GM23338 (cell line): Measurements from ENCODE around the gene GIMAP7. TPM values are rescaled to one million over a fixed set of nuclear protein-coding genes. Genes with fewer than 3 reads are reported as not detected.

Experiments used
- ATAC-seq: fragments of 200-7000 bp; cut with Tn5 transposase; 3 replicates; pipeline ENCODE4 v1.9.1; 2020
- DNase-seq: peaks from one replicate; pipeline ENCODE4 v3.0.0-alpha.2; 2015; ENCODE audit warnings: low spot score
- H2AFZ ChIP-seq: fragments of 200-600 bp; sonication (generic); 2 replicates; pipeline ENCODE4 v1.8.0; 2016; ENCODE audit warnings: antibody characterized with exemption, mild to moderate bottlenecking, moderate library complexity
- H3F3A ChIP-seq: fragments of 200-600 bp; sonication (generic); replicated peaks from 2 replicates; pipeline ENCODE4 v1.8.0; 2017; ENCODE audit warnings: antibody characterized with exemption, mixed run types, low read depth
- H3K27ac ChIP-seq: fragments of 200-600 bp; sonication (generic); 2 replicates; pipeline ENCODE4 v1.6.1; 2016; ENCODE audit warnings: low read depth
- H3K27me3 ChIP-seq: fragments of 200-600 bp; sonication (generic); 2 replicates; pipeline ENCODE4 v1.8.0; 2016; ENCODE audit warnings: mild to moderate bottlenecking, mixed run types, moderate library complexity; ENCODE audit not compliant: insufficient read depth
- H3K36me3 ChIP-seq: fragments of 200-600 bp; sonication (generic); 2 replicates; pipeline ENCODE4 v1.8.0; 2016; ENCODE audit warnings: mild to moderate bottlenecking; ENCODE audit not compliant: insufficient read depth
- H3K4me1 ChIP-seq: fragments of 200-600 bp; sonication (generic); 2 replicates; pipeline ENCODE4 v1.8.0; 2016; ENCODE audit warnings: mild to moderate bottlenecking, moderate library complexity; ENCODE audit not compliant: insufficient read depth
- H3K4me2 ChIP-seq: fragments of 200-600 bp; sonication (generic); 2 replicates; pipeline ENCODE4 v1.7.1; 2017; ENCODE audit warnings: mixed run types
- H3K4me3 ChIP-seq: fragments of 200-600 bp; sonication (generic); 2 replicates; pipeline ENCODE4 v1.6.1; 2016; ENCODE audit warnings: mixed run types
- H3K79me2 ChIP-seq: fragments of 200-600 bp; sonication (generic); replicated peaks from 2 replicates; pipeline ENCODE4 v1.8.0; 2017; ENCODE audit warnings: mild to moderate bottlenecking; ENCODE audit not compliant: insufficient read depth
- H3K9me2 ChIP-seq: fragments of 200-600 bp; sonication (generic); 2 replicates; pipeline ENCODE4 v1.8.0; 2017; ENCODE audit not compliant: insufficient read depth
- H4K20me1 ChIP-seq: fragments of 200-600 bp; sonication (generic); replicated peaks from 2 replicates; pipeline ENCODE4 v1.8.0; 2017; ENCODE audit warnings: mild to moderate bottlenecking; ENCODE audit not compliant: insufficient read depth
- H3K27ac Mint-ChIP-seq: 2 replicates; pipeline ENCODE4 v1.8.0; 2020; ENCODE audit warnings: inconsistent platforms, mild to moderate bottlenecking, moderate library complexity, mixed read lengths
- H3K27me3 Mint-ChIP-seq: 3 replicates; pipeline ENCODE4 v1.8.0; 2022; ENCODE audit warnings: low read depth, mild to moderate bottlenecking, moderate library complexity, mixed read lengths, inconsistent platforms; ENCODE audit not compliant: insufficient read depth, poor library complexity
- H3K36me3 Mint-ChIP-seq: 3 replicates; pipeline ENCODE4 v1.8.0; 2021; ENCODE audit warnings: low read depth, mild to moderate bottlenecking, inconsistent platforms, moderate library complexity, mixed read lengths
- H3K4me1 Mint-ChIP-seq: 3 replicates; pipeline ENCODE4 v1.8.0; 2020; ENCODE audit warnings: mild to moderate bottlenecking, inconsistent platforms, mixed read lengths
- H3K4me3 Mint-ChIP-seq: 3 replicates; pipeline ENCODE4 v1.8.0; 2021; ENCODE audit warnings: moderate library complexity, mild to moderate bottlenecking, inconsistent platforms, mixed read lengths
- H3K9me3 Mint-ChIP-seq: 3 replicates; pipeline ENCODE4 v1.8.0; 2020; ENCODE audit warnings: moderate library complexity, mild to moderate bottlenecking, inconsistent platforms, mixed read lengths
- CREB1 ChIP-seq: fragments of 250-450 bp; sonication (Bioruptor Pico); IDR thresholded peaks from 2 replicates; pipeline ENCODE4 v1.5.0; 2020; ENCODE audit warnings: low read depth, mild to moderate bottlenecking, moderate library complexity
- NANOG ChIP-seq: IDR thresholded peaks from 2 replicates; pipeline ENCODE4 v1.6.1; 2016; ENCODE audit warnings: antibody characterized with exemption, borderline replicate concordance
- POLR2AphosphoS5 ChIP-seq: IDR thresholded peaks from 2 replicates; pipeline ENCODE4 v1.6.1; 2016; ENCODE audit warnings: antibody characterized with exemption, low read depth
- ZNF114 ChIP-seq: fragments of 250-450 bp; sonication (Bioruptor Pico); IDR thresholded peaks from 2 replicates; pipeline ENCODE4 v1.5.0; 2020; ENCODE audit warnings: mild to moderate bottlenecking, moderate library complexity
- polyA plus RNA-seq: library from polyadenylated mRNA; unstranded; fragments of >200 nt; fragmentation: Nextera tagmentation; extraction: Ambion mirVana; gene quantifications from 2 replicates; pipeline ENCODE4 v1.2.1, GENCODE V29; 2016
- total RNA-seq: library from RNA; depleted of rRNA; stranded (reverse); fragments of >200 nt; shearing (Covaris generic); gene quantifications from 2 replicates; pipeline ENCODE4 v1.2.3, GENCODE V29; 2014
- TF ChIP-seq, protein P1 (sequence below): IDR thresholded peaks from one replicate; pipeline ENCODE4 v1.6.1; 2018; ENCODE audit warnings: antibody characterized with exemption; ENCODE audit not compliant: unreplicated experiment
- TF ChIP-seq, protein P2 (sequence below): fragments of 250-450 bp; sonication (Bioruptor Pico); IDR thresholded peaks from 2 replicates; pipeline ENCODE4 v1.5.0; 2020; ENCODE audit warnings: mild to moderate bottlenecking, moderate library complexity

GIMAP7 gene
- total and polyA plus RNA-seq, 2 experiments from 2014 or later = not detected

DNA sequence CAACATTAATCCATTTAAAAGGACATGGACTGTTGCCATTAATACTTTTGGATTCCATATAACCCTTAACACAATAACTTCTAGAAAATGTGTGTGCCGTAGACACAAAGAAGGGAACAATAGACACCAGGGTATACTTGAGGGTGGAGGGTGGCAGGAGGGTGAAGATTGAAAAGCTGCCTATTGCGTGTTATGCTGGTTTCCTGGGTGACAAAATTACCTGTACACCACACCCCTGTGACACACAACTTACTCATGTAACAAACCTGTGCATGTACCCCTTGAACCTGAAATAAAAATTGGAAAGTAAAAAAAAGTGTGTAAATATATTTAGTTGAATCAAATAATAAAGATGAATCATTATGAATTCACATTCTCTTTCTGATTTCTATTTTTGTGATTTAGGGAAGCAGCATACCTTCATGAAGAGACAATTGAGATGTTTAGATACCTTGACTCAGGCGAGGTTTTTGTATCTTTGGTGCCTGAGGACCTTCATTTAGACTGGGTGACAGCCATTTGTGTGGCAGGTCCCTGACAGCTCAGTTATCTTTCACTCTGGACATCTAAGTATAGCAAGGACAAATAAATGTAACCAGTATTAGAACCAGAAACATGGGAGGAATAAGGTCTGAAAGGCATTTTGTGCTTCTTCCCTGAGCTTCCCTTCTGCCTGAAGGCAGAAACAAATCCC, 35.5 kb upstream of the GIMAP7 start:
- H3K9me2 ChIP-seq = peaks cover 42% of the 10 kb centered on the region
- peaks cover 9% of the 10 kb centered on the region for H3K4me1 Mint-ChIP-seq
- H3K36me3 ChIP-seq = no peaks in the 10 kb centered on the region
- no peak overlapping the region for H3K4me3 Mint-ChIP-seq
- no peaks in the 10 kb centered on the region for H3K36me3 Mint-ChIP-seq
- peaks cover 7% of the 10 kb centered on the region for H3K27me3 Mint-ChIP-seq
- H3F3A ChIP-seq = no peaks in the 10 kb centered on the region
- H3K27me3 ChIP-seq = no peaks in the 10 kb centered on the region
- H3K4me1 ChIP-seq = no peaks in the 10 kb centered on the region
- TF ChIP-seq, protein P1, sequence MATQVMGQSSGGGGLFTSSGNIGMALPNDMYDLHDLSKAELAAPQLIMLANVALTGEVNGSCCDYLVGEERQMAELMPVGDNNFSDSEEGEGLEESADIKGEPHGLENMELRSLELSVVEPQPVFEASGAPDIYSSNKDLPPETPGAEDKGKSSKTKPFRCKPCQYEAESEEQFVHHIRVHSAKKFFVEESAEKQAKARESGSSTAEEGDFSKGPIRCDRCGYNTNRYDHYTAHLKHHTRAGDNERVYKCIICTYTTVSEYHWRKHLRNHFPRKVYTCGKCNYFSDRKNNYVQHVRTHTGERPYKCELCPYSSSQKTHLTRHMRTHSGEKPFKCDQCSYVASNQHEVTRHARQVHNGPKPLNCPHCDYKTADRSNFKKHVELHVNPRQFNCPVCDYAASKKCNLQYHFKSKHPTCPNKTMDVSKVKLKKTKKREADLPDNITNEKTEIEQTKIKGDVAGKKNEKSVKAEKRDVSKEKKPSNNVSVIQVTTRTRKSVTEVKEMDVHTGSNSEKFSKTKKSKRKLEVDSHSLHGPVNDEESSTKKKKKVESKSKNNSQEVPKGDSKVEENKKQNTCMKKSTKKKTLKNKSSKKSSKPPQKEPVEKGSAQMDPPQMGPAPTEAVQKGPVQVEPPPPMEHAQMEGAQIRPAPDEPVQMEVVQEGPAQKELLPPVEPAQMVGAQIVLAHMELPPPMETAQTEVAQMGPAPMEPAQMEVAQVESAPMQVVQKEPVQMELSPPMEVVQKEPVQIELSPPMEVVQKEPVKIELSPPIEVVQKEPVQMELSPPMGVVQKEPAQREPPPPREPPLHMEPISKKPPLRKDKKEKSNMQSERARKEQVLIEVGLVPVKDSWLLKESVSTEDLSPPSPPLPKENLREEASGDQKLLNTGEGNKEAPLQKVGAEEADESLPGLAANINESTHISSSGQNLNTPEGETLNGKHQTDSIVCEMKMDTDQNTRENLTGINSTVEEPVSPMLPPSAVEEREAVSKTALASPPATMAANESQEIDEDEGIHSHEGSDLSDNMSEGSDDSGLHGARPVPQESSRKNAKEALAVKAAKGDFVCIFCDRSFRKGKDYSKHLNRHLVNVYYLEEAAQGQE = no peak
- TF ChIP-seq ZNF114 (CRISPR knock-in tag) = no peak
- no peak for TF ChIP-seq CREB1 (CRISPR knock-in tag)
- DNase-seq = no peak
- no peak for ATAC-seq
- H3K27ac Mint-ChIP-seq = no peak overlapping the region
- H3K4me2 ChIP-seq = no peak overlapping the region
- H3K79me2 ChIP-seq = no peaks in the 10 kb centered on the region
- H3K4me3 ChIP-seq = no peak overlapping the region
- no peaks in the 10 kb centered on the region for H4K20me1 ChIP-seq
- no peak overlapping the region for H2AFZ ChIP-seq
- H3K27ac ChIP-seq = no peak overlapping the region
- H3K9me3 Mint-ChIP-seq = peaks cover 3% of the 10 kb centered on the region; the same call in 2 of the 3 replicates

DNA sequence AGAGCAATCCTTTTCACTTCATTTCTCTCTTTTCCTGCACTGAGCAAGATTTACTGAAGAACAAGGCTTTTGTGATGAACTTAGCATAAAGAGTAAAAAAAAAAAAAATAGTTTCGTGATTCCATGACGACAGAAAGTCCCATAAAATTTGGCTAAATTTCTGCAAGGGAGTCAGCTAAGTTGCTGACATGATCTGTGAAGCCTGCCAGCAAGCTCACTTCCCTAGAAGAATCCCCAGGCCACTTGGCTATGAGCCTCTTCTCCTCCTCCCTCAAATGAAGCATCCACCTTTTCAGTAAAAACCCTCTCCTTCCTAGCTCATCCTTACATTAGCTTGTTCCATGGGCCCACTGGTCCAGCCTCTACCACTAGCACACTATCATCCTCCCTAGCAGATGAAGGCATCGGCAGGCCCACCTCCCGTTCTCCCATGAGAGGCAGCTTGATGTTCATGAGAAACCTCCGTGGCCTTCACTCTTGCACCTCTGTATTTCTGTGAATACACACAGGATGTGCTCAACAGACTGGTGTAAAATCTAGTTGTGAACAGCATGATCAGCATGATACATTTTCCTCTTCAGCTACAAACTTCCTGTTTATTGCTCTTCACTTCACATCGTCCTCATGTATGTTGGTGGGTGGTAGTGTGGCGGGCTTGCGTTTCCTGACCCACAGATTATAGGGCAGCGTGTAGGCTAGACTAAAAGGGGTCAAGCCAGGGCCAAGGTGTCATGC, 33.3 kb upstream of the GIMAP7 start:
- Mint-ChIP-seq H3K9me3 (peaks cover 3% of the 10 kb centered on the region; the same call in 2 of the 3 replicates), H3K36me3 (no peaks in the 10 kb centered on the region), H3K4me1 (peaks cover 10% of the 10 kb centered on the region), H3K4me3 (no peak overlapping the region), H3K27me3 (peaks cover 2% of the 10 kb centered on the region), H3K27ac (no peak overlapping the region)
- Histone ChIP-seq H3K27ac (no peak overlapping the region), H3K79me2 (no peaks in the 10 kb centered on the region), H3K9me2 (peaks cover 27% of the 10 kb centered on the region), H3K36me3 (no peaks in the 10 kb centered on the region), H3F3A (no peaks in the 10 kb centered on the region), H3K4me1 (no peaks in the 10 kb centered on the region), H3K4me2 (no peak overlapping the region), H4K20me1 (no peaks in the 10 kb centered on the region), H2AFZ (no peak overlapping the region), H3K27me3 (no peaks in the 10 kb centered on the region), H3K4me3 (no peak overlapping the region)
- DNase-seq (no peak), ATAC-seq (no peak)
- TF ChIP-seq NANOG (no peak), ZNF114 (CRISPR knock-in tag) (no peak), POLR2AphosphoS5 (no peak)
- TF ChIP-seq, protein P1 = no peak
- TF ChIP-seq, protein P2, sequence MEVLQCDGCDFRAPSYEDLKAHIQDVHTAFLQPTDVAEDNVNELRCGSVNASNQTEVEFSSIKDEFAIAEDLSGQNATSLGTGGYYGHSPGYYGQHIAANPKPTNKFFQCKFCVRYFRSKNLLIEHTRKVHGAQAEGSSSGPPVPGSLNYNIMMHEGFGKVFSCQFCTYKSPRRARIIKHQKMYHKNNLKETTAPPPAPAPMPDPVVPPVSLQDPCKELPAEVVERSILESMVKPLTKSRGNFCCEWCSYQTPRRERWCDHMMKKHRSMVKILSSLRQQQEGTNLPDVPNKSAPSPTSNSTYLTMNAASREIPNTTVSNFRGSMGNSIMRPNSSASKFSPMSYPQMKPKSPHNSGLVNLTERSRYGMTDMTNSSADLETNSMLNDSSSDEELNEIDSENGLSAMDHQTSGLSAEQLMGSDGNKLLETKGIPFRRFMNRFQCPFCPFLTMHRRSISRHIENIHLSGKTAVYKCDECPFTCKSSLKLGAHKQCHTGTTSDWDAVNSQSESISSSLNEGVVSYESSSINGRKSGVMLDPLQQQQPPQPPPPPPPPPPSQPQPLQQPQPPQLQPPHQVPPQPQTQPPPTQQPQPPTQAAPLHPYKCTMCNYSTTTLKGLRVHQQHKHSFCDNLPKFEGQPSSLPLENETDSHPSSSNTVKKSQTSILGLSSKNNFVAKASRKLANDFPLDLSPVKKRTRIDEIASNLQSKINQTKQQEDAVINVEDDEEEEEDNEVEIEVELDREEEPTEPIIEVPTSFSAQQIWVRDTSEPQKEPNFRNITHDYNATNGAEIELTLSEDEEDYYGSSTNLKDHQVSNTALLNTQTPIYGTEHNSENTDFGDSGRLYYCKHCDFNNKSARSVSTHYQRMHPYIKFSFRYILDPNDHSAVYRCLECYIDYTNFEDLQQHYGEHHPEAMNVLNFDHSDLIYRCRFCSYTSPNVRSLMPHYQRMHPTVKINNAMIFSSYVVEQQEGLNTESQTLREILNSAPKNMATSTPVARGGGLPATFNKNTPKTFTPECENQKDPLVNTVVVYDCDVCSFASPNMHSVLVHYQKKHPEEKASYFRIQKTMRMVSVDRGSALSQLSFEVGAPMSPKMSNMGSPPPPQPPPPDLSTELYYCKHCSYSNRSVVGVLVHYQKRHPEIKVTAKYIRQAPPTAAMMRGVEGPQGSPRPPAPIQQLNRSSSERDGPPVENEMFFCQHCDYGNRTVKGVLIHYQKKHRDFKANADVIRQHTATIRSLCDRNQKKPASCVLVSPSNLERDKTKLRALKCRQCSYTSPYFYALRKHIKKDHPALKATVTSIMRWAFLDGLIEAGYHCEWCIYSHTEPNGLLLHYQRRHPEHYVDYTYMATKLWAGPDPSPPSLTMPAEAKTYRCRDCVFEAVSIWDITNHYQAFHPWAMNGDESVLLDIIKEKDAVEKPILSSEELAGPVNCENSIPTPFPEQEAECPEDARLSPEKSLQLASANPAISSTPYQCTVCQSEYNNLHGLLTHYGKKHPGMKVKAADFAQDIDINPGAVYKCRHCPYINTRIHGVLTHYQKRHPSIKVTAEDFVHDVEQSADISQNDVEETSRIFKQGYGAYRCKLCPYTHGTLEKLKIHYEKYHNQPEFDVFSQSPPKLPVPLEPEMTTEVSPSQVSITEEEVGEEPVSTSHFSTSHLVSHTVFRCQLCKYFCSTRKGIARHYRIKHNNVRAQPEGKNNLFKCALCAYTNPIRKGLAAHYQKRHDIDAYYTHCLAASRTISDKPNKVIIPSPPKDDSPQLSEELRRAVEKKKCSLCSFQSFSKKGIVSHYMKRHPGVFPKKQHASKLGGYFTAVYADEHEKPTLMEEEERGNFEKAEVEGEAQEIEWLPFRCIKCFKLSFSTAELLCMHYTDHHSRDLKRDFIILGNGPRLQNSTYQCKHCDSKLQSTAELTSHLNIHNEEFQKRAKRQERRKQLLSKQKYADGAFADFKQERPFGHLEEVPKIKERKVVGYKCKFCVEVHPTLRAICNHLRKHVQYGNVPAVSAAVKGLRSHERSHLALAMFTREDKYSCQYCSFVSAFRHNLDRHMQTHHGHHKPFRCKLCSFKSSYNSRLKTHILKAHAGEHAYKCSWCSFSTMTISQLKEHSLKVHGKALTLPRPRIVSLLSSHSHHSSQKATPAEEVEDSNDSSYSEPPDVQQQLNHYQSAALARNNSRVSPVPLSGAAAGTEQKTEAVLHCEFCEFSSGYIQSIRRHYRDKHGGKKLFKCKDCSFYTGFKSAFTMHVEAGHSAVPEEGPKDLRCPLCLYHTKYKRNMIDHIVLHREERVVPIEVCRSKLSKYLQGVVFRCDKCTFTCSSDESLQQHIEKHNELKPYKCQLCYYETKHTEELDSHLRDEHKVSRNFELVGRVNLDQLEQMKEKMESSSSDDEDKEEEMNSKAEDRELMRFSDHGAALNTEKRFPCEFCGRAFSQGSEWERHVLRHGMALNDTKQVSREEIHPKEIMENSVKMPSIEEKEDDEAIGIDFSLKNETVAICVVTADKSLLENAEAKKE (CRISPR knock-in tag) = no peak
